Stimulated activated CD8-positive, alpha-beta memory T cell treated with anti-CD3 and anti-CD28 coated beads, Interleukin-4, amount 100 ng/mL, for 1 hour (primary cell): ENCODE measurements around the gene AP5Z1.

ENCODE experiments used
- DNase-seq, 2 donors: peaks; one replicate each; pipeline ENCODE4 v3.0.0-alpha.2; 2020; ENCODE audit warnings: low read depth in 2 of 2, low spot score in 1 of 2

AP5Z1 gene

DNA sequence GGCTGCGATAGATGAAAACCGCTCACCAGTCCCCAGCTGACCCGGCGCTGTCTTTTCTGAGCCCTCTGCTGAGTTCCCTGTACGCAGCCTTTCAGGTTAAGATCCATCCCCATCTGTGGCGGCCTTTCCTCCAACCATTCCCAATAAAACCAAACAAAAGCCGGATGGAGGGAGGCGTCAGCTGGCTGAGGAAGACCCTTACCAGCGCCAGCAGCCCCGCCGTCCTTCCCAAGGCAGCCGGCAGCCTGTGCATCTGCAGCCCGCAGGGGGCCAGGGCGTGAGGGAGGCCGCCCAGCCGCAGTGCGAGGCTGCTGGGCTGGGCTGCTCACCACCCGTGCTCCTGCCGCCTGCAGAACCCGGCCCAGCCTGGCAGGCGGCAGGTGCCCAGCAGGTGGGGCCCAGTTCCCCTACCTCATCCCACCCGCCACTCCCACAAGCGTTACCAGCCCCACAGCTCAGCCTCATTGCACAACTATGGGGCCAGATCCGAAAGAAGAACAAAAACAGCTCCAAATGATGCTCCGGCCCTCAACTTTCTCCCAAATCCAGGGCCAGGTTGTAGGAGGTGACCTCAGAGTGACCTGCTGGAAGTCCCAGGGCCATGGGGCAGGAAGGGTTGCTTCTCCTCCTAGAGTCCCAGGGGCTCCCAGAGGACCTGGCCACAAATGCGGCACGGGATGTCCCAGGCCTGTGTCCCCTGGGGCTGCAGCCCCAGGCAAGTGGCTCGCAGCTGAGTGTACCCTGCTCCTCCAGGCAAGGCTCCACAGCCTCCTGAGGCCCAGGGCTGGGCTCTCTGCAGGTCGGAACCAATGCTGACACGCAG lies 62.6 kb downstream of the AP5Z1 start:
- DNase-seq: no peak

DNA sequence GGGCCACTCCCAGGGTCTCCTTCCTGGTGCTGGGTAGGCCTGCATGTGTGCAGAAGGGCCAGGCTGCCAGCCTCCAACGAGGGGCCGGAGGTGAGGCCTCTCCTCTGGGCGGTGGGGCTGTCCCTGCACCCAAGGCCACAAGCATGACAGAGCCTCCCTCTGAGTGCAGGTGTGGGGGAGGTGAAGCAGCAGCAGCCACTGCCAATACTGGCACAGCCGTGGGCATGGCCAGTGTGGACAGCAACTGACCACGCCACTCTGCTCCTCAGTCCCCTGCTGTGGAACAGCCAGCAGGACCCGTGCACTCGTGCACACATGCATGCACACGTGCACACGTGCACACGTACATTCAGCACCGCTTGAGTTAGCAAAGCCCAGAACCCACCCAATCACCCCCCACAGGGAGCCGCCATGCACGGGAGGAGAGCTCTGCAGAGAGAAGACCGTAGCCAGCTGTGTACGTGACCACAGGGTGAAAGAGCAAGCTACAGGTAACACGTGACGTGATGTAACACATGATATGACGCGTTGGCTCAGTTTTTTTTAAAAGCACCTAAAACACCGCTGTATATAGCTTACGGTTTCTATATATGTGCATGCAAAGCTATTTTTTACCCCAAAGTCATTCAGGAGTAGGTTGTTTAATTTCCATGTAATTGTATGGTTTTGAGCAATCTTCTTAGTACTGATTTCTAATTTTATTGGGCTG lies 63.4 kb downstream of the AP5Z1 start:
- DNase-seq: no peak

DNA sequence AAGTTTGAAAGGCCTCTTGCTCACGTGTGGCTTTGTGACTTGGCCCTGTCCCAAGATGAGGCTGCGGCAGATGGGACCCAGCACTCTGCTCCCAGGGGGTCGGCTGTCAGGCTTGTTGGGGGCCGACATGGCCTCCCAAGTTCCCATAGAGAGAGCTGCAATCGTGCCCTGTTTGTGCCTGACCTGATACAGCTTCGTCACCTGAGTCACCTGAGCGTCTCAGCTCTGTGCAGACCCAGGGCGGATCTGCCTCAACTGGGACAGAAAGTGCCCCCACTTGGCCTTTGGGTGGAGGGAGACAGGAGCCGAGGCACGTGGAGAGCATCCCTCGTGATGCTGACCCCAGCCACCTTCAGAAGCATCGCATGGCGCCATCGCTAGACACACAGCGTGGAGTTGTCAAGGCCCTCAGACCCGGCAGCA lies 64.7 kb downstream of the AP5Z1 start:
- DNase-seq: no peak
